ENCODE measurements around the gene CHI3L1. TPM values are rescaled to one million over a fixed set of nuclear protein-coding genes. Genes with fewer than 3 reads are reported as not detected.

The CHI3L1 gene
- total RNA-seq, 1 experiment from 2014 or later: not detected

GRCh38 chr1:203162403-203162802 lies 24.1 kb downstream of the CHI3L1 start:
- H2AK5ac ChIP-seq (ENCODE audit: insufficient read length, low read length): no peak overlapping the region
- no peak overlapping the region for H3K4me3 Mint-ChIP-seq

More at GRCh38 chr1:203162403-203162802, 24.1 kb downstream of the CHI3L1 start:
- WGBS (ENCODE audit: extremely low coverage, insufficient read length, low lambda C conversion rate): no CpG with 5 or more reads among the region's 1 CpG
- Histone ChIP-seq H2AFZ (ENCODE audit: low read length) (no peak overlapping the region), H3K4me2 (ENCODE audit: insufficient read depth, insufficient read length, low read length) (no peak overlapping the region), H3K56ac (ENCODE audit: insufficient read length, low read depth, low read length) (no peak overlapping the region), H3K4ac (ENCODE audit: low read depth, low read length) (no peak overlapping the region), H4K20me1 (ENCODE audit: control insufficient read depth, insufficient read depth, insufficient read length) (no peaks in the 10 kb centered on the region), H3K23ac (ENCODE audit: insufficient read length, low read depth, low read length) (no peak overlapping the region), H4K91ac (ENCODE audit: insufficient read length, low read depth, low read length) (no peak overlapping the region), H3K27me3 (ENCODE audit: insufficient read depth, low read length) (no peaks in the 10 kb centered on the region), H2BK12ac (ENCODE audit: insufficient read length, low read depth, low read length) (no peak overlapping the region), H3K27ac (ENCODE audit: insufficient read length, low read depth, low read length) (no peak overlapping the region), H2BK5ac (ENCODE audit: insufficient read length, low read length) (no peak overlapping the region), H3K79me2 (ENCODE audit: insufficient read depth, low read length) (no peaks in the 10 kb centered on the region), H4K8ac (replicated peaks; ENCODE audit: insufficient read length, low read depth, low read length) (no peak overlapping the region), H3T11ph (ENCODE audit: low read length) (no peak overlapping the region), H2BK20ac (ENCODE audit: low read depth, low read length, poor library complexity, severe bottlenecking) (no peak overlapping the region), H3K9ac (ENCODE audit: extremely low read depth, insufficient read length, low read length) (no peak overlapping the region), H3K14ac (ENCODE audit: insufficient read depth, low read length) (no peak overlapping the region), H3K79me1 (ENCODE audit: insufficient read depth, low read depth, low read length, poor library complexity, severe bottlenecking) (no peaks in the 10 kb centered on the region), H2BK120ac (ENCODE audit: low read depth, low read length, poor library complexity, severe bottlenecking) (no peak overlapping the region), H3K23me2 (ENCODE audit: insufficient read length, low read depth, low read length, poor library complexity, severe bottlenecking) (no peaks in the 10 kb centered on the region), H3K18ac (ENCODE audit: insufficient read length, low read depth, low read length) (no peak overlapping the region), H3K9me3 (ENCODE audit: control insufficient read depth, low read depth, low read length) (no peaks in the 10 kb centered on the region), H3K4me1 (ENCODE audit: insufficient read depth, low read length) (no peaks in the 10 kb centered on the region), H4K5ac (ENCODE audit: insufficient read length, low read depth, low read length) (no peak overlapping the region), H2BK15ac (ENCODE audit: low read depth, low read length) (no peak overlapping the region)
- Mint-ChIP-seq H3K9me3 (peaks cover 0 to 9% of the 10 kb centered on the region in 2 experiments; a peak in 3 of 5 replicates), H3K27ac (no peak overlapping the region; a peak in 1 of 7 replicates), H3K36me3 (ENCODE audit: insufficient read depth in 1 of 3, low read depth in 3 of 3) (peaks cover 0 to 6% (median 3%) of the 10 kb centered on the region in 3 experiments; a peak in 3 of 7 replicates), H3K4me1 (peaks cover 3 to 14% of the 10 kb centered on the region in 2 experiments; a peak in 3 of 4 replicates), H3K27me3 (ENCODE audit: low read depth) (peaks cover 15% of the 10 kb centered on the region)
- no peak for DNase-seq
- no peak for TF ChIP-seq CTCF (conservative IDR thresholded peaks at IDR 0.05)
